GM18519 (cell line): ENCODE results near the gene ZKSCAN4.

ENCODE experiments used
- ATAC-seq: cut with Tn5 transposase; IDR thresholded peaks from one replicate; pipeline ENCODE4 v1.9.1; 2021; ENCODE audit warnings: mild to moderate bottlenecking, moderate library complexity; ENCODE audit not compliant: unreplicated experiment, low FRiP score

Gene ZKSCAN4

DNA sequence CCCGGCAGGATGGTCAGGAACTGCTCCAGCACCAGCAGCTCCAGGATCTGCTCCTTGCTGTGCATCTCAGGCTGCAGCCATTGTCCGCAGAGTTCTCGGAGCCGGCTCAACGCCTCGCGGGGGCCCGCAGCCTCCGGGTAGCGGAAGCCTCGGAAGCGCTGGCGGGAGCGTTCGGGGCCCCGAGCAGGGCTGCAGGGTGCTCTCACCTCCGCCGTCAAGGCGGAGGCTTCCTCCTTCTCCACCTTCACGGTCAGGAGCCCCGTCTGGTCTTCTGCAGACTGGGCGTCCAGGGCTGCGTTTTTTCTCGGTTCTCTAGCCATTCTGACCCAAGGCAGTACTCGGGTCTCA lies 434 bp downstream of the ZKSCAN4 start:
- no peak for ATAC-seq

DNA sequence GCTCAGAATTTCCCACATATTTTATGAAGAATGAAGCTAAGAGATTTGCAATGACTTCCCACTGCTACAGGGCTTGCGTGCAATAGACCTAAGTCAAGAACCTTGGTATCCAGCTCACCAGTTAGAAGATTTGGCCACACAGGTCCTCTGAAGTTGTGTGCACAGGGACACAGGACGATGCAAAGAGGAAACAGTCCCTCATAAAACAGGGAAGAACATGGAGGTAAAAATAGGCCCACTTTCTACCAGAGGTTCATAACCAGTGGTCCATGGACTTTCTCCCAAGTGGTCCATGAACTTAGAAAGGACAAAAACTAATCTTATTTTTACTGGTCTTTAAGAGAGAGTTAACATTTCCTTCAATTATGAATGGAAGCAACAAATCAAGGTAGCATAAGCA lies 1.3 kb downstream of the ZKSCAN4 start:
- ATAC-seq = no peak

DNA sequence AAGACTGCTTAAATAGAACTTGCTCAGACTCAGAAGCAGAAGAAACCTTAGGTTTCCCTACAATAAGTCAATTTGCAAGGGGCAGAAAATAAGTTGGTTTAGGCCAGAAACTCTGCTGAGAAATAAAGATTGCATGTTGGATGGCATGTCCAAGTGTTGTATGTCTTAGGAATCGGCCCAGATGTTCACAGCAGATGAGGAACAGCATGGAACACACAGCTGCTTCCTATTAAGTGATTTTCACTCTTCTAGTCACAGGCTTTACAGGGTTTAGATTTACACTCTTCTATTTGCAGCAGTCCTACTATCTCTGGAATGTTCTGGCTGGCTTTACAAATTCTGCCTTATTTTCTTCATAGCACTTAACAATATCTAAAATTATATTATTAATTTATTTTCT lies 3.2 kb downstream of the ZKSCAN4 start:
- ATAC-seq = no peak

DNA sequence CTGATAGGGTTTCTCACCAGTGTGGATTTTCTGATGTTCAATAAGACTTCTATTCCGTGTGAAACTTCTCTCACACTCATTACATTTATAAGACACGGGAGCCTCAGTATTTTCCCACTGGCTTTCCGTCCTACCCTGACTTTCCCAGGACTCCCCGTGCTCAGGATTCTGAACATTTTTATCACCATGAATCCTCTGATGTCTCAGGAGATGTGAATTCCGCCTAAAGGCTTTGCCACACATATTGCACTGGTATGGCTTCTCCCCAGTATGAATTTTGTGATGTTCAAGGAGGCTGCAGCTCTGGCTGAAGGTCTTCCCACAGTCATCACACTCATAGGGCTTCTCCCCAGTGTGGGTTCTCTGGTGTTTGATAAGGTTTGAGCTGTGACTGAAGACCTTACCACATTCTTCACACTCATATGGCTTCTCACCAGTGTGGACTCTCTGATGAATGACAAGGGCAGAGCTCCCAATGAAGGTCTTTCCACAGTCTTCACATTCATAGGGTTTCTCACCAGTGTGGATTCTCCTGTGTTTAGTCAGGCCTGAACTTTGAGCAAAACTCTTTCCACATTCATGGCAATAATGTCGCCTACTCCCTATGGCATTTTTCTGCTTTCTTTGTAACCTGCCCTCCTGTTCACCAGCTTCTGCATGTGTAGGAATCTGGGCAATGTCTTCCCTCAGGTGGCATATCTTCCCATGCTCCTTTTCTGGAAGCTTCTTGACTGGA lies 6.7 kb downstream of the ZKSCAN4 start:
- ATAC-seq = no peak

DNA sequence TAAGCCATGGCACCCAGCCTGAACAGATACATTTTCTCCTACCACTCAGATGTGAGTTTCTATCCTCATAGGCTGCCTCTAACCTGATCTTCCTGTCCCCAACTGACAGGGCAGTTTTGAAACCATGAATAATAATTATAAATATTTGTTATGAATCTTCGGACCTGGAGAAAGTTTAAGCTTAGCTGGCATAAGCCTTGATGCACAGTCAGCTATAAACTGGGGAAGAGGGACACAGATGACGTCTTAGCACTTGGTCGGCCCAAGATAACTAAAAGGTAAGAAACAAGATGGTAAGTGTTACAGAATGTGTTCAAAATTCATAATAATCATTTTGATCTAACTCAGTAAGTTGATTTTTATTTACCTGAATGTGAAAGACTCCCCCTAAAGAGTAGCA lies 8.1 kb downstream of the ZKSCAN4 start:
- ATAC-seq = no peak

DNA sequence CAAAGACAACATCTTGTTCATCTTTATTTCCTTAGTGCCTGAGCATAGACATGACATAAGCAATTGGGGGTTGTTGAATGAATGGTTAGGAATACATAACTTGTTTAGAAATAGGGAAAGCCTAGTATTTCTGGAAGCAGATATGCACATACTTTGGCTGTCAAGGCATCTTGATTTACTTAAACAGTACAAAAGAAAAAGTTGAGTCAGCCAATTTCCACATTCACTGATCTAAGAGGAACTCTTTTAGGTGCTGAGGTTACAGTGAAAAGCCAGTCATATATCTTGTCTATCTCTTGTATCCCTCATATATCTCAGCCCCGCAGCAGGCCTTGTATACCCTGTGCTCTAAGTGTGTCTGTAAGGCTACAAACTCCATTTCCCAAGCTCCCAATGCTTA lies 11.6 kb downstream of the ZKSCAN4 start:
- no peak for ATAC-seq

DNA sequence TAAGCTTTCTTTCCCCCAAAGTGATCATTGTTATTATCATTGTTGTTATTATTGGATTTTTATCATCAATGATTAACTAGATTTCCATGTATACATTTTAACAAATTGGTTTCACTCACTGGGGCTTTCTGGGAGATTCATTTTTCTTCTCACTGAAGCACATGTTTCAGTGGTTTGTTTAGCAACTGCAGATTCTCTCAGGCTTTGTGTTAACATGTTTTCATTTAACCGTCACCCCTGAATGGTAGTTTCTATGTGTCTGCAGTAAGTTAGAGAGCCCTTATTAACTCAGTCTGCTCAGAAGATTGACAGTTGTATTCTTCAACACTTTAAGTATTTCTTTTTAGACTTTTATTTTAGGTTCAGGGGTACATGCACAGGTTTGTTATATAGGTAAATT lies 12.4 kb downstream of the ZKSCAN4 start:
- ATAC-seq = no peak

DNA sequence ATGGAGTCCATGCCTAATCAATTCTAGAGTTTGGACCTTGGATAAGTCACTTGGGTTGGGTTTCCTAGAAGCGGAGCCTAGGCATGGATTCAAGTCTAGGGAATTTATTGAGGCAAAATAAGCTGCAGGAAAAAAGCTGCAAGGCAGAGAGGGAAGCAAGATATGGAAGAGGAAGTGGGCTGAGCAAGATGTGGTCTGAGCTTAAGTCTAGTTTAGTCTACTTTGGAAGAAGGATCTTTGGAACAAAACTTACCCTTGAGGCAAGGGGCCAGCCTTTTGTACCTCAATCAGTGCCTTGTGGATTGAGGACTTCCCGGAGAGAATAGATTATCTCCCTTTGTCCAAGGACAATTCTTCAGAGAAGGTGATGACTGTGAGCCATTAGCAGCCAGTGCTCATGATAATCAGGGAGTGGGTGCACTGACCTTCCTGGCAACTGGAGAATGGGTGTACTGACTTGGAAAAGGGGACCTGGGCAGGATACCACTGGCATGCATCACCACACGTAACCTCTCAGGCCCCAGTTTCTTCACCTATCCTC lies 16.1 kb downstream of the ZKSCAN4 start:
- ATAC-seq = no peak

DNA sequence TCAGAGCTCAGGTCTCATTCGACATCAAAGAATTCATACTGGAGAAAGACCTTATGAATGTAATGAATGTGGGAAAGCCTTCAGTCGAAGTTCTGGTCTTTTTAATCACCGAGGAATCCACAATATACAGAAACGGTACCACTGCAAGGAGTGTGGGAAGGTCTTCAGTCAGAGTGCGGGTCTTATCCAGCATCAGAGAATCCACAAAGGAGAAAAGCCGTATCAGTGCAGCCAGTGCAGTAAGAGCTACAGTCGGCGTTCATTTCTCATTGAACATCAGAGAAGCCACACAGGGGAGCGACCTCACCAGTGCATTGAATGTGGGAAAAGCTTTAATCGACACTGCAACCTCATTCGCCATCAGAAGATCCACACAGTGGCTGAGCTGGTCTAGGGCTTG lies 19.3 kb downstream of the ZKSCAN4 start:
- ATAC-seq = no peak

DNA sequence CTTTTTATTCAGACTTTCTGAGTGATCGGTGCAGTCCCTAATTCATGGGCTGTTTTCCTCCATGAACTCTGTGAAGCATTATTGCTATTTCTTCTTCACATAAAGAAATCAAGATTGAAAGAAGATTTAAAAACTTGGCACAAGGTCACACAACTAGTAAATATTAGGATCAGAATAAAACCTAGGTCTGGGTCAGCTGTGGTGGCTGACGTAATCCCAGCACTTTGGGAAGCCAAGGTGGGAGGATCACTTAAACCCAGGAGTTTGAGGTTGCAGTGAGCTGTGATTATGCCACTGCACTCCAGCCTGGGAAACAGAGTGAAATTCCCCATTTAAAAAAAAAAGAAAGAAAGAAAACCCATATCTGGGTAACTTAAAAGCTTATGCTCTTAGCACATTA lies 25.6 kb downstream of the ZKSCAN4 start:
- ATAC-seq = no peak

DNA sequence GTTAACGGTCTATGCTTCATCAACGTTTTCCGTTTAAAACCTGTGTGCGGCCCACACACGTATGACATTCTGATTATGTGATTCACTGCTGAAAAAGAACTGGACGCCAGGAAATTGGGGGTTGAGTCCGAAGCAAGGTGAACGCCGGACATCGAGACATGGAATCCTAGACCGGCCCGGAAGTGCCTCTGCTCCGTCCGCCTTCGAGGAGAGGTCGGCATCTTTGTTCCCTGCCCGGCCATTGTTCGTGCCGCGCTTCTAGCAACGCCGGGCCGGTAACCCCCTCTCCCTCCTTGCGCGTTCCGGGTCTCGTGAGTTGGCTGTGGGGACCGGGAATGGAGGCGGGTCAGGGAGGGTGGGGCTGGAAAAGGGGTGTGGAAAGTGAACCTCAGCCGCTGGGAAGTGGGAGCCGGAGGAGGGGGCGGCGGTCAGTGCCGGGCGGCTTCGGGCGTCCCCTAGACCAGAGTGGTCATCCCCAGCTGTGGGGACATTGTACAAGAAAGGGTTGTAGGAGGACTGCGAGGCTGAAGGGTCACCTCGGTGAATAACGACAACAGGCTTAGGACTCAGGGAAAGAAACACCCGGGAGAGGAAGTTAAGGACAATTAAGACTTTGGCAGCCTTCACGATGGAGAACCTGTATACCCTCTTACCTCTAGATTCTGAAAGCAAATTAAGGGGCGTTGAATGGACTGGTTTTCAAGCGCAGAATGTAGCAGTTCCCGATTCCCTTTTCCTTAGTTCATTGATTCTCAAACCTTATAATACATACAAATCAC lies 26.8 kb downstream of the ZKSCAN4 start, which contains the start of gene ZSCAN9:
ZSCAN9 (plus strand) TSS at position 220 of the 779 bp plus-strand sequence. CDS start 1,810 bp downstream, outside the sequence.
- peak; percentile 47 for ATAC-seq

DNA sequence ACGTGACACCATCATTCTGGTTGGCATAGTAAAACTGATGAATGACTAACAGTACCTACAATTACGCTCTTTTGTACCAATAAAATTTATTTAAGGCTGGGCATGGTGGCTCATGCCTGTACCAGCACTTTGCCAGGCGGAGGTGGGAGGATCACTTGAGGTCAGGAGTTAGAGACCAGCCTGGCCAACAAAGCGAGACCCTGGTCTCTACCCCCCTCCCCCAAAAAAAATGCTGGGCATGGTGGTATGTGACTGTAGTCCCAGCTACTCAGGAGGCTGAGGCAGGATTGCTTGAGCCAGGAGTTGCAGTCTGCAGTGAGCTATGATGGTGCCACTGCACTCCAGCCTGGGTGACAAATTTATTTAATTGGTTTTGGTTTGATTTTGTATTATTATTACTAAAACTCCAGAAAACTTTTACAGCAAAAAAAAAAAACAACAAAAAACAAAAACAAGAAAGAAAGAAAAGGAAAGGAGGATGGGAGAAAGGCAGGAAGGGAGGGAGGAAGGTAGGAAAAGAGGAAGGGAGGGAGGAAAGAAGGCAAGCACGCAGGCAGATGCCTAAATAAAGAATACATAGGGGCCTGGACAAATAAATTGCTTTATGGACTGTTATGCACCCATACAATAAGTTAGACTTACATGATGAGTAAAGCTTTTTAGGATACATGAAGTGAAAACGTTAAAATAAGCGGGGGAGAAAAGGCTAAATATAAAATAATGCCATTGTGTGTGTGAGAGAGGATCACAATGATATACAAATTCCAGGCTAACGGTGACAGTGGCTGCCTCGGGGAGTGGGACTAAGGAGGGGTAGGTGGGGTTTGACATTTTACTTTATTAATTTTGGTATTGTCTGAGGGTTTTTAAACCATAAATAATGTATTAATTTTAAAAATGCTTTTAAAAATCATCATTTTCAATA lies 27.7 kb downstream of the ZKSCAN4 start:
- no peak for ATAC-seq

DNA sequence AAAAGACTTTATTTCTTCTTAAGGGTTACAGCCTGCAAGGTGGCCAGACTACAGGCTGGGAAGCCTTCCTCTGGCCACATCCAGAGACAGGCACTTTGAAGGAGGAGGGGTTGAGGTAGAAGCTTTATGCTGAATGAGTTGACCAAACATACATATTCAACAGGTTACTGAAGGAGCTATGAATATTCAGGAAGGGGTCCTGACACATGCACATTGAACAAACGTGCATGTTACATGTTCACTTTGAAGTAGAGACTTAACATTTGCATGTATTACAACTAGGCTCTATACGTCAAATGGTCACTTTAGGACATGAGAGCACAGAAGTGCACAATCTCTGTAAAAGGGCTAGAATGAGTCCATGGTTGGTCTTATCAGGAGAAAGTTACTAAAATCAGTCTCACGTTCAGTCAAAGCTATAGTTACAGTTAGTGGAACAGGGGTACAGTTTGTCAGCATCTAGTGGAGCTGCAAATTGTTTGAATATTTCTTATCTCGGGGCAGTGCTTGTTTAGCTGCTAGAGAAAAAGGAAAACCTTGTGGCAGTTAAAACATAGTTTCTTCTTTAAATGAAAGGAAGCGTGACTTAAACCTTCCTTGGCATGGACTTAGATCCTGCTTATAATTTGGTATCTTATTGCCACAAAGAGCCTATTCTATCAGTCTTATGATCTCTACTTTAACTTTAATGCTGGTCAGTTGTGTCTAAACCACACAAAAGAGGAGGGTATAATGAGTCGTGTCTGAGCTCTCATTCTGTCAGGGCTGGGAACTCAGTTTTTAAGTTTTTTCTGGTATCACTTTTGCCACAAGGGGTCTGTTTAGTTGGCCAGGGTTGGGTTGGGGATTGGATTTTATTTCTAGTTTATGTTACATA lies 31.6 kb downstream of the ZKSCAN4 start:
- no peak for ATAC-seq

DNA sequence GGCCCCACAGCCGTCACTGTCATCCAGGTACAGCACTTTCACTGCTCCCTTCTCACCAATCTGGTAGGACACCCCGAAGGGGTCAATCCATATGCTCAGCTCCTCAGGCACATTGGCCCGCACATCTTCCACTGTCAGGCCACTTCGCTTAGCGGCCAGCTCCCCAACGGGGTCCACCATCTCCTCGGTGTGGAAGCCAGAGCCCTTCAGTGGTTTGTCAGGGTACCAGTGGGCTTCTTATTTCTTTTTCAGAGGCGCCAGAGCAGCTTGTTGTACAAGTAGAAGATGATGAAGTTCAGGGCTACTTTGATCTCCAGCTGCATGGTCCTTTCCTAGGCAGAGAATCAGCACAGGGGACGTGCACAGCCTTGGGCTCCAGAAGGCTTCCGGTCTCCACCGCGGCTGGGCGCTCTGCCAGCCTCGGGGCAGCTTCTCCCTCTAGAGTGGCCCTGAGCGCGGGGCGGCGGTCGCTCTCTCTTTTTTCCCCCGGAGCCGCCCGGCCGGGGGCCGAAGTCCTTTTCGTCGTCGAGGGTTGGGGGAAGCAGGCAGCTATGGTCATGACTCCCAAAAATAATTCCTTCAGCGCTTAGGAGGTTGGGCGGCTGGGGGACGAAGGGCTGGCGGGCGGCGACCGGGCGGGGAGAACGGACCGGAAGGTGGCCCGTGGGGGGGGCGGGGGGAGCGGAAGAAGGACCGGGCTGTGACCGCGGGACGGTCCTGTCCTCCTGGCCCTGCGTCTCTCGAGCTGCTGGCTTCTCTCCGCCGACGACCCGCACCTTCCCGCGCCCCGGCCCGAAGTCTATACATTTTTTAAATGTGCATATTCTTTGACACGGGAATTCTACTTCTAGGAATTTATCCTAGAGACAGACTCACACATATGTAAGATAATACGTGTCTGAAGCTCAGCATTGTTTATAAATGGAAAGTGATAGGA lies 33.5 kb downstream of the ZKSCAN4 start:
- no peak for ATAC-seq

DNA sequence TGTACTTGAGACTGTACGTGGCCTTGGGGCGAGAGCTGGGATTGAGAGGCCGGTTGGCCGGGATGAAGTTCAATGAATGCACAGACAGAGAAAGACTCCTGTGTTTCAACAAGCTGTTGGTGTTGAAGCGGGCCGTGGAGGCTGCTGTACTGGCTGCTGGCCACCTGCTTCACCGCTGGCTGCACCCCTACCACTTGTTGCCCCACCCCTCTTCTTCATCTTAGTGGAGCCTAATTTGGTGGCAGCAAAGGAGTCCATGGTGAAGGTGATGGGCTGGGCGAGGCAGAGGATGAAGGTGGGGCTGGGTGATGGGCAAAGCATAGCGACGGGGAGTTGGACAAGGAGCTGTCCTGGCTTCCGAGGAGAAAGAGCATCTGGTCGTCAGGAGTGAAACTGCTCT lies 34.2 kb downstream of the ZKSCAN4 start:
- ATAC-seq = no peak

DNA sequence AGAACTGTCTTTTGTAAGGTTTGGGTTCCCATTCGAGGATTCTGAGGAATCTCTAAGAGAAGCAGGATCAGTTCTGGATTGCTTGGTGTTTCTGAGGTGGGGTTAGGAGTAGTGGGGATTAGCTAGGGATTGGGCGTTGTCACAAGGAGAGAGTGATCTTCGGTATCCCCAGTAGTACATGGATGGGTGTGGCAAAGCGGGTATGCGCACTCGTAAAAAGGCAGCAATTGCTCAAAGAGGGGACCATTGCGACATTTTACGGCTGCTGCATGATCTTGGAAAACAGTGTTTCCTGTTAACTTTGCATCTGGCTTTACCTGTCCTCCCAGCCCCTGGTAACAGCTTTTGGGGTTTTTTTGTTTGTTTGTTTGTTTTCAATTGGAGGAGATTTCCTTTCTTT lies 36.6 kb downstream of the ZKSCAN4 start:
- no peak for ATAC-seq

DNA sequence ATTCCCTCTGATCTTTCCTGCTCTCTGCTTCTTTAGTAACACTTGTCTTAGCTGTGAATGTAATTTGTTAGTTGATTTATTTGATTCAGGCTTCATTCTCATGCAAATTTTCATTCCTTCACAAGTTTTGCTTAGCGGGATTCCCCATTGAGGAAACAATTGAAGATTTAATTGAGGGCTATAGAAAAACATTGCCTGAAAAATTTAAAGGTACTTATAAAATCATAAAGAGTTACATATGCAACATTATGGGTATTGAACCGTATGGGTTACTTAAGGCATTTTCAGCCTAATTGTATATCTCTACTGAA lies 38.9 kb downstream of the ZKSCAN4 start:
- no peak for ATAC-seq

DNA sequence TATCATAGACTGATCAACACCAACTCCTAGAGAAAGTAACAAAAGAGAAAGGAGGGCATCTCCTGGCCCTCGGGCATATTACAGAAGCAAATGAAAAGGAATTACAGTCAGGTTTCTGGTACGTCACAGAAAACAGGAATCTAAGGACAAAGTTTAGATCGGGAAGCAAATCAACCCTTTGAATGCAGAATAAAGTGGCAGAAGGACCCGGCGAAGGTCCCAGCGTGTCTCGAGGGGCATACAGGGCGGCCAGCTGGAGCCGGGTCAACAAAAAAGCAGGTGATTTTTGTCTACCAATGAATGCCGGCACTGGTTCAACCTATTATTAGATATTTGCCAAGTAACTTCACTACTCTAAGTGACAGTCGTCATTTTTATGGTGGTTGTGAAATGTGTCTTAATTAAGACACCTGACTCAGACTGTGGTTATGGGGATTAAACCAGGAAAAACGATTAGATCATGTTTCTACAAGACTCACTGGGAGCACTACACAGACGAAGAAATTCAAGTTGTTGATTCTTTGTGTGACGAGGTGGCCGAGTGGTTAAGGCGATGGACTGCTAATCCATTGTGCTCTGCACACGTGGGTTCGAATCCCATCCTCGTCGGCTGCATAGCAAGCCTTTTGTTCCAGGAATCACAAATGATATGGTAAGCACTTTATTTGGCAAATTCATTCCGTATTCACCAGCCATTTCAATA lies 39.4 kb downstream of the ZKSCAN4 start:
- no peak for ATAC-seq
